ENCODE results near the gene TCF25.

Gene TCF25

GRCh38 chr16:89860747-89861304 lies 12.6 kb upstream of the TCF25 start:
- TF ChIP-seq TCF12 (IDR thresholded peaks at IDR 0.05; ENCODE audit: low read depth) = 0 out of 2 replicates have a peak, but pooled peaks have one; percentile 27
- TF ChIP-seq EP300 (IDR thresholded peaks at IDR 0.05; ENCODE audit: borderline replicate concordance) = no peak
- TF ChIP-seq, protein P1, sequence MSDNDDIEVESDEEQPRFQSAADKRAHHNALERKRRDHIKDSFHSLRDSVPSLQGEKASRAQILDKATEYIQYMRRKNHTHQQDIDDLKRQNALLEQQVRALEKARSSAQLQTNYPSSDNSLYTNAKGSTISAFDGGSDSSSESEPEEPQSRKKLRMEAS (IDR thresholded peaks at IDR 0.05) = no peak
- TF ChIP-seq NFIC (IDR thresholded peaks at IDR 0.05) = no peak
- peak; percentile 97 for TF ChIP-seq RAD21 (IDR thresholded peaks at IDR 0.05; ENCODE audit: low read depth)
- TF ChIP-seq ZBTB7A (IDR thresholded peaks at IDR 0.05; ENCODE audit: low read depth) = no peak
- no peak for TF ChIP-seq TEAD4 (IDR thresholded peaks at IDR 0.05)
- TF ChIP-seq FOXM1 (IDR thresholded peaks at IDR 0.05; ENCODE audit: borderline replicate concordance, low read depth) = no peak
- no peak for TF ChIP-seq USF1 (IDR thresholded peaks at IDR 0.05)
- no peak for TF ChIP-seq CEBPB (IDR thresholded peaks at IDR 0.05)
- 0 out of 2 replicates have a peak, but pooled peaks have one; percentile 47 for TF ChIP-seq YY1 (IDR thresholded peaks at IDR 0.05; ENCODE audit: low read depth)
- 0 out of 2 replicates have a peak, but pooled peaks have one; percentile 7 for TF ChIP-seq REST (IDR thresholded peaks at IDR 0.05; ENCODE audit: low read depth)
- TF ChIP-seq EGR1 (IDR thresholded peaks at IDR 0.05) = no peak
- no peak for TF ChIP-seq CREB1 (IDR thresholded peaks at IDR 0.05; ENCODE audit: low read depth)
- no peak for TF ChIP-seq TAF1 (IDR thresholded peaks at IDR 0.05; ENCODE audit: low read depth)

DNA sequence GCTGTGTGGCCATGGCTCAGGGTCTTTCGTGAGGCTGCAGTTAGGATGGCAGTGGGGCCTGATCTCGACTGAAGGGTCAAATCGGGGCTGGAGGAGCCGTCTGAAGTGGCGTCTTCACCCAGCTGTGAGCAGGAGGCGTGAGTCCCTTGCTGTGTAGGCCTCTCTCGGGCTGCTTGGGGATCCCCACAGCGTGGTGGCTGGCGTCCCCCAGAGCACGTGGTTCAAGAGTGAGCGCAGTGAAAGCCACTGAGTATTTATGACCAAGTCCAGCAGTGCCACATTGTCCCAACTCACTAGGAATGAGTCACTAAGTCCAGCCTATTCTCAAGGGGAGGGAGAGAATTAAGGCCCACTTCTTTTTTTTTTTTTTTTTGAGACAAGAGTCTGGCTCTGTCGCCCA lies 11.7 kb upstream of the TCF25 start:
- TF ChIP-seq ZBTB7A (IDR thresholded peaks at IDR 0.05; ENCODE audit: low read depth) = no peak
- no peak for TF ChIP-seq EP300 (IDR thresholded peaks at IDR 0.05; ENCODE audit: borderline replicate concordance)

DNA sequence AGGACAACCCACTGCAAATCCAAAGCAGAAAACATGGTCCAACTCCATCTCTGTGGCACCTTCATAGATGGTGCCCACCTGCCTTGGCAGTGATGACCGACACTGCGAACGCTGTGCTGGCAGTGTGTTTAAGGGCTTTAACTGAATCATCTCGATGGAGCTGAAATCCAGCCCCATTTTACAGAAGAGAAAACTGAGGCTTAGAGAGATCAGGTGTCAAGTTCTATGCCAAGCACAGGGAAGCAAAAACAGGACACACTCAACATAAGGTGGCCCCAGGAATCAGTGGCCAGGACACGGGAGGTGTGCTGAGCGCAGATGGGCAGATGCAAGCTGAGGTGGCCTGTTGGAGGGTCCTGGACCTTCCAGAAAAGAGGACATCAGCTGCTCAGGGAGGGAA lies 10.7 kb upstream of the TCF25 start:
- TF ChIP-seq CEBPB (IDR thresholded peaks at IDR 0.05) = no peak
- TF ChIP-seq ZBTB7A (IDR thresholded peaks at IDR 0.05; ENCODE audit: low read depth) = no peak
- TF ChIP-seq TEAD4 (IDR thresholded peaks at IDR 0.05) = no peak
- no peak for TF ChIP-seq FOXM1 (IDR thresholded peaks at IDR 0.05; ENCODE audit: borderline replicate concordance, low read depth)
- no peak for TF ChIP-seq USF1 (IDR thresholded peaks at IDR 0.05)
- no peak for TF ChIP-seq RAD21 (IDR thresholded peaks at IDR 0.05; ENCODE audit: low read depth)
- TF ChIP-seq TCF12 (IDR thresholded peaks at IDR 0.05; ENCODE audit: low read depth) = no peak
- no peak for TF ChIP-seq EGR1 (IDR thresholded peaks at IDR 0.05)
- no peak for TF ChIP-seq CREB1 (IDR thresholded peaks at IDR 0.05; ENCODE audit: low read depth)
- no peak for TF ChIP-seq REST (IDR thresholded peaks at IDR 0.05; ENCODE audit: low read depth)
- TF ChIP-seq NFIC (IDR thresholded peaks at IDR 0.05) = no peak
- TF ChIP-seq EP300 (IDR thresholded peaks at IDR 0.05; ENCODE audit: borderline replicate concordance) = no peak
- no peak for TF ChIP-seq YY1 (IDR thresholded peaks at IDR 0.05; ENCODE audit: low read depth)
- TF ChIP-seq TAF1 (IDR thresholded peaks at IDR 0.05; ENCODE audit: low read depth) = no peak
- TF ChIP-seq, protein P1 (IDR thresholded peaks at IDR 0.05) = no peak

GRCh38 chr16:89863741-89864526 lies 9.5 kb upstream of the TCF25 start:
- no peak for TF ChIP-seq USF1 (IDR thresholded peaks at IDR 0.05)
- TF ChIP-seq EP300 (IDR thresholded peaks at IDR 0.05; ENCODE audit: borderline replicate concordance) = no peak
- TF ChIP-seq YY1 (IDR thresholded peaks at IDR 0.05; ENCODE audit: low read depth) = no peak
- TF ChIP-seq FOXM1 (IDR thresholded peaks at IDR 0.05; ENCODE audit: borderline replicate concordance, low read depth) = no peak
- TF ChIP-seq REST (IDR thresholded peaks at IDR 0.05; ENCODE audit: low read depth) = no peak
- TF ChIP-seq EGR1 (IDR thresholded peaks at IDR 0.05) = no peak
- no peak for TF ChIP-seq CEBPB (IDR thresholded peaks at IDR 0.05)
- TF ChIP-seq RAD21 (IDR thresholded peaks at IDR 0.05; ENCODE audit: low read depth) = no peak
- TF ChIP-seq CREB1 (IDR thresholded peaks at IDR 0.05; ENCODE audit: low read depth) = no peak
- no peak for TF ChIP-seq TEAD4 (IDR thresholded peaks at IDR 0.05)
- TF ChIP-seq, protein P1 (IDR thresholded peaks at IDR 0.05) = no peak

Data from Ishikawa (cell line).